Smooth muscle cell (in vitro differentiated cells): Measurements from ENCODE around the gene BIK. TPM values are rescaled to one million over a fixed set of nuclear protein-coding genes. Genes with fewer than 3 reads are reported as not detected.

Source experiments
- DNase-seq: peaks from one replicate; lab custom pipeline; 2025; ENCODE audit not compliant: unreplicated experiment; lab: John Stamatoyannopoulos, UW
- H2AFZ ChIP-seq: fragments of 200-600 bp; sonication (generic); 2 replicates; pipeline ENCODE4 v1.6.0; 2016; ENCODE audit warnings: antibody characterized with exemption, low read depth, mild to moderate bottlenecking
- H3F3A ChIP-seq: fragments of 200-600 bp; sonication (generic); 2 replicates; pipeline ENCODE4 v1.6.0; 2017; ENCODE audit warnings: antibody characterized with exemption, low read depth
- H3K27ac ChIP-seq: fragments of 200-600 bp; sonication (generic); 2 replicates; pipeline ENCODE4 v1.5.1; 2016; ENCODE audit warnings: low read depth, mild to moderate bottlenecking
- H3K27me3 ChIP-seq: fragments of 200-600 bp; sonication (generic); 2 replicates; pipeline ENCODE4 v1.6.1; 2016; ENCODE audit warnings: low read depth, mild to moderate bottlenecking
- H3K36me3 ChIP-seq: fragments of 200-600 bp; sonication (generic); 2 replicates; pipeline ENCODE4 v1.5.1; 2016; ENCODE audit warnings: low read depth
- H3K4me1 ChIP-seq: fragments of 200-600 bp; sonication (generic); 2 replicates; pipeline ENCODE4 v1.5.1; 2016; ENCODE audit warnings: low read depth
- H3K4me2 ChIP-seq: fragments of 200-600 bp; sonication (generic); 2 replicates; pipeline ENCODE4 v1.6.0; 2016; ENCODE audit warnings: mild to moderate bottlenecking
- H3K4me3 ChIP-seq: fragments of 200-600 bp; sonication (generic); 2 replicates; pipeline ENCODE4 v1.5.1; 2016; ENCODE audit warnings: mild to moderate bottlenecking
- H3K79me2 ChIP-seq: fragments of 200-600 bp; sonication (generic); 2 replicates; pipeline ENCODE4 v1.6.0; 2016; ENCODE audit warnings: low read depth, mild to moderate bottlenecking
- H3K9ac ChIP-seq: fragments of 200-600 bp; sonication (generic); 2 replicates; pipeline ENCODE4 v1.6.0; 2016; ENCODE audit warnings: low read depth
- H3K9me3 ChIP-seq: fragments of 200-600 bp; sonication (generic); replicated peaks from 2 replicates; pipeline ENCODE4 v1.5.1; 2016; ENCODE audit warnings: low read depth
- H4K20me1 ChIP-seq: fragments of 200-600 bp; sonication (generic); 2 replicates; pipeline ENCODE4 v1.6.0; 2016; ENCODE audit warnings: low read depth
- WGBS: methylation state at CpG from one replicate; pipeline ENCODE4 v1.1.7; 2016; ENCODE audit warnings: low lambda C conversion rate; 5-methylcytosine and 5-hydroxymethylcytosine counted together
- polyA plus RNA-seq: library from polyadenylated mRNA; unstranded; fragments of >200 nt; fragmentation: Nextera tagmentation; extraction: Ambion mirVana; gene quantifications from 2 replicates; pipeline ENCODE4 v1.2.1, GENCODE V29; 2016
- total RNA-seq: library from RNA; depleted of rRNA; stranded (reverse); fragments of >200 nt; gene quantifications from 2 replicates; pipeline ENCODE4 v1.2.3, GENCODE V29; 2014
- TF ChIP-seq, protein P1 (sequence below): fragments of 200-600 bp; sonication (generic); IDR thresholded peaks from 2 replicates; pipeline ENCODE4 v1.5.1; 2017; ENCODE audit warnings: borderline replicate concordance, mild to moderate bottlenecking, antibody characterized with exemption; ENCODE audit not compliant: insufficient read depth, poor library complexity, severe bottlenecking

The BIK gene
- total and polyA plus RNA-seq, 2 experiments from 2014 or later = 1.9 to 3.9 TPM

DNA sequence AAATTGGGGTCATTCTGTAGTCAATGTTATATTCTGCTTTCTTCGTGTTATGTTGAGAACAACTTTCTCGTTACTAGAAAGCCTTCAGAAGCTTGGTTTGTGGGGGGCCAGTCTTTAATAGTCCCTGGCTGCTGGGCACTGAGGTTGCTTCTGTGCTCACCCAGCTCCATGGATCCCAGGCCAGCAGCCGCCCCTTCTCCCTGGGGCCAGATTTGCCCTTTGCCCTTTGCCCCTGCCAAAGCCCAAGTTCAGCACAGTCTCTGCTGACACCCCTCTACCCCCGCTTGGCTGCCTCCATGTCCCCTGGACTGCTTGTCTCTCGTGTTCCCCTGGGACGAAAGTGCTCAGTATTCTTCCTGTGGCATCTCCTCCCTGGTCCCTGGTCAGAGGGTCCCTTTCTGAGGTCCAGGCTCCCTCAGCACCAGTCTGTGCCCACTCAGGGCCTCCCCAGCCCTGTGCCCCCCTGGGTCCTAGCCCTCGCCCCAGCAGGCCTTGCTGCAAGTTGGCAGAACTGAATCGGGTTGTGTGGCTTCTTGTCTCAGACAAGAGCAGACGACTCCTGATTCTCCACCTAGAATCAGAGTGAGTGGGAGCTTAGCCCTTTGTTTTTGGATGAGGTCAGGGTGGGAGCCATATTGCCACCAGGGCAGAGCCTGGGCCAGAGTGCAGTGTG, 47.5 kb downstream of the BIK start:
- Histone ChIP-seq H3K9ac (no peak overlapping the region), H3K4me3 (no peak overlapping the region), H4K20me1 (peaks cover 73% of the 10 kb centered on the region), H3F3A (no peaks in the 10 kb centered on the region), H3K9me3 (no peaks in the 10 kb centered on the region), H3K4me2 (no peak overlapping the region), H3K79me2 (peaks cover 14% of the 10 kb centered on the region), H2AFZ (no peak overlapping the region), H3K27me3 (no peaks in the 10 kb centered on the region), H3K27ac (no peak overlapping the region), H3K4me1 (no peaks in the 10 kb centered on the region), H3K36me3 (no peaks in the 10 kb centered on the region)
- TF ChIP-seq, protein P1, sequence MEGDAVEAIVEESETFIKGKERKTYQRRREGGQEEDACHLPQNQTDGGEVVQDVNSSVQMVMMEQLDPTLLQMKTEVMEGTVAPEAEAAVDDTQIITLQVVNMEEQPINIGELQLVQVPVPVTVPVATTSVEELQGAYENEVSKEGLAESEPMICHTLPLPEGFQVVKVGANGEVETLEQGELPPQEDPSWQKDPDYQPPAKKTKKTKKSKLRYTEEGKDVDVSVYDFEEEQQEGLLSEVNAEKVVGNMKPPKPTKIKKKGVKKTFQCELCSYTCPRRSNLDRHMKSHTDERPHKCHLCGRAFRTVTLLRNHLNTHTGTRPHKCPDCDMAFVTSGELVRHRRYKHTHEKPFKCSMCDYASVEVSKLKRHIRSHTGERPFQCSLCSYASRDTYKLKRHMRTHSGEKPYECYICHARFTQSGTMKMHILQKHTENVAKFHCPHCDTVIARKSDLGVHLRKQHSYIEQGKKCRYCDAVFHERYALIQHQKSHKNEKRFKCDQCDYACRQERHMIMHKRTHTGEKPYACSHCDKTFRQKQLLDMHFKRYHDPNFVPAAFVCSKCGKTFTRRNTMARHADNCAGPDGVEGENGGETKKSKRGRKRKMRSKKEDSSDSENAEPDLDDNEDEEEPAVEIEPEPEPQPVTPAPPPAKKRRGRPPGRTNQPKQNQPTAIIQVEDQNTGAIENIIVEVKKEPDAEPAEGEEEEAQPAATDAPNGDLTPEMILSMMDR = no peak
- DNase-seq = no peak
- 96% methylated on average over 9 of the region's 9 CpGs for WGBS

DNA sequence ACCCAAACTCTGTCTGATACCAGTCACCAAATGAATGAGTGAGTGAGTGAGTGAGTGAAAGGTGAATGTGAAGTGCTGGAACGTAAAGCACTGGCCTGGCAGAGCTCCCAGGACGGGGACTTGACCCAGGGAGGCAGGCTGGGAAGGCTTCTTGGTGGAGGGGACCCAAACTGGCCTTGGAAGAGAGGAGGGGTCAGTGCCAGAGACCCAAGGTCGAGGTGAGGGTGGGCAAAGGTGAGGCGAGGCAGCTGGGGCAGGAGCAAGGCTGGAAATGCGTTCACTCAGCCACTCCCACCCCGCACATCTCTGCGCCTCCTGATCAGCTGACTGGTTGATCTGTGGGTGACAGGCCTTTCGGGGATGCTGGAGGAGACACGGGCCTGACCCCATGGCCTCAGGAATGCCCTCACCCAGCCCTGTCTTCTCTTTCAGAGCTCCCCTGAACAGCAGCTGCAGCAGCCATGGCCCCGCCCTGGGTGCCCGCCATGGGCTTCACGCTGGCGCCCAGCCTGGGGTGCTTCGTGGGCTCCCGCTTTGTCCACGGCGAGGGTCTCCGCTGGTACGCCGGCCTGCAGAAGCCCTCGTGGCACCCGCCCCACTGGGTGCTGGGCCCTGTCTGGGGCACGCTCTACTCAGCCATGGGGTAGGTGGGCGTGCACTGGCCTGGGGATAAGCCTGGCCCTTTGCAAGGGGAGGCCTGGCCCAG, 48.4 kb downstream of the BIK start:
- Histone ChIP-seq H3K9ac (no peak overlapping the region), H3K4me1 (no peaks in the 10 kb centered on the region), H2AFZ (no peak overlapping the region), H3K4me2 (no peak overlapping the region), H3F3A (no peaks in the 10 kb centered on the region), H3K9me3 (no peaks in the 10 kb centered on the region), H4K20me1 (peaks cover 70% of the 10 kb centered on the region), H3K27ac (no peak overlapping the region), H3K27me3 (no peaks in the 10 kb centered on the region), H3K79me2 (peaks cover 9% of the 10 kb centered on the region), H3K36me3 (no peaks in the 10 kb centered on the region), H3K4me3 (no peak overlapping the region)
- WGBS = 96% methylated on average over 24 of the region's 24 CpGs
- TF ChIP-seq, protein P1 = no peak
- DNase-seq = no peak

GRCh38 chr22:43159484-43160178, 49.1 kb downstream of the BIK start:
- 91% methylated on average over 17 of the region's 18 CpGs for WGBS
- no peaks in the 10 kb centered on the region for H3K4me1 ChIP-seq
- TF ChIP-seq, protein P1 = no peak
- DNase-seq = no peak
- no peak overlapping the region for H3K9ac ChIP-seq
- no peaks in the 10 kb centered on the region for H3K27me3 ChIP-seq
- peaks cover 2% of the 10 kb centered on the region for H3K79me2 ChIP-seq
- peaks cover 63% of the 10 kb centered on the region for H4K20me1 ChIP-seq
- H3K4me3 ChIP-seq = no peak overlapping the region
- H2AFZ ChIP-seq = no peak overlapping the region
- no peak overlapping the region for H3K27ac ChIP-seq
- no peaks in the 10 kb centered on the region for H3F3A ChIP-seq
- no peaks in the 10 kb centered on the region for H3K9me3 ChIP-seq
- H3K36me3 ChIP-seq = no peaks in the 10 kb centered on the region
- no peak overlapping the region for H3K4me2 ChIP-seq
